HG03108 (cell line): Measurements from ENCODE around the gene ADAMTSL2.

Experiments used
- ATAC-seq: cut with Tn5 transposase; IDR thresholded peaks from one replicate; pipeline ENCODE4 v1.9.1; 2021; ENCODE audit warnings: moderate library complexity; ENCODE audit not compliant: unreplicated experiment

Gene ADAMTSL2

GRCh38 chr9:133584559-133585476 lies 50.3 kb downstream of the ADAMTSL2 start:
- no peak for ATAC-seq

GRCh38 chr9:133585481-133586351 lies 51.2 kb downstream of the ADAMTSL2 start:
- no peak for ATAC-seq

GRCh38 chr9:133587051-133587450 lies 52.5 kb downstream of the ADAMTSL2 start:
- ATAC-seq, result no peak

DNA sequence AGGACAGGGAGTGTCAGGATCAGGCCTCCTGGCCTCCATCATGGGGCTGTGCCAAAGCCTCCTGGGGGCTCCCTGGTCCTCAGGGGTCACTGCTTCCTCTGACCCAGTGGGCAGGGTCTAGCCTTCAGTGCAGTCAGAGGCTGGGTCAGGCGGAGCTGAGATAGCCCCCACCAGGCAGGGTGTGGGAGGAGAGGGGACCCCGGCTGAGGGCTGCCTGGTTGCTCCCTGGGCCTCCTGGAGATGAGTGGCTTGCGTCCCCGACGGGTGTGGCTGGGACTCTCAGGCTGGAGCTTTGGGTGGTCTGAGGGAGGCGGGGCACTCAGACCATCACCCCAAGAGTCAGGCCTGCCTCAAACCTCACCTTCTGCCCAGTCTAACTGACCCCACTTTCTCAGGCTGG lies 53.0 kb downstream of the ADAMTSL2 start:
- ATAC-seq, result no peak

GRCh38 chr9:133589454-133590227 lies 55.1 kb downstream of the ADAMTSL2 start:
- no peak for ATAC-seq

GRCh38 chr9:133590231-133590855 lies 55.8 kb downstream of the ADAMTSL2 start:
- no peak for ATAC-seq

GRCh38 chr9:133591116-133591910 lies 56.8 kb downstream of the ADAMTSL2 start:
- ATAC-seq, result no peak

- ATAC-seq, result no peak
Observed at GRCh38 chr9:133591985-133592384, 57.5 kb downstream of the ADAMTSL2 start.

- no peak for ATAC-seq
Observed at GRCh38 chr9:133592731-133593409, 58.4 kb downstream of the ADAMTSL2 start.

DNA sequence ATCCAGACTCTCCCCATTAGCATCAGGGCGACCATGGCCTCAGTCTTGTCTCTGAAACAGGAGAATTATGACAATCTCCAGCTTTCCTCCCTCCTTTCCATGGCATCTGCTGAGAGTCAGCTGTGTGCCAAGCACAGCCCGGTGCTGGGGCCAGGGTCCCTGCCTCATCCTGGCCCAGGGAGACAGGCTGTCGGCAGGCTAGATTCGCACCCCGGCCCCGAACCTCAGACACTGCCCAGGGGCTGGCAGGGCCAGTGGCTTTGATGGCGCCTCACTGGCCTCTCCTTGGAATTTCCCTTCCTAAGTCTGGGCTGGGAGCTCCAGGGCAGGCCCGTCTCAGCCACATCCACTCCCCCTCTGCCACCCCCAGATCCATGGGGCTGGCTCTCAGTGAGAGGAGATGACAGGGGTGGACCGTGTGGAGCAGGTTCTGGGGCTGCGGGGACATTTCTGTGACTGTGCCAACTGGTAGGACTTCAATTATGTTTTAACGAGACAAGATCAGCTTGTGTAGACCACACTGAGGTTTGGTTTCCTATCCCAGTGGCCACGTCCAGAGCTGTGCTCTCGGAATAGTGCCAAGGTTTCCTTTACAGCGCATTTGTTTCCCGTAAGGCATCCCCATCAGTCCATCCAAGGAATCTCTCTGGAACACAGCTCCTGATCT lies 59.2 kb downstream of the ADAMTSL2 start:
- ATAC-seq, result no peak

GRCh38 chr9:133594310-133594709 lies 59.8 kb downstream of the ADAMTSL2 start:
- no peak for ATAC-seq

DNA sequence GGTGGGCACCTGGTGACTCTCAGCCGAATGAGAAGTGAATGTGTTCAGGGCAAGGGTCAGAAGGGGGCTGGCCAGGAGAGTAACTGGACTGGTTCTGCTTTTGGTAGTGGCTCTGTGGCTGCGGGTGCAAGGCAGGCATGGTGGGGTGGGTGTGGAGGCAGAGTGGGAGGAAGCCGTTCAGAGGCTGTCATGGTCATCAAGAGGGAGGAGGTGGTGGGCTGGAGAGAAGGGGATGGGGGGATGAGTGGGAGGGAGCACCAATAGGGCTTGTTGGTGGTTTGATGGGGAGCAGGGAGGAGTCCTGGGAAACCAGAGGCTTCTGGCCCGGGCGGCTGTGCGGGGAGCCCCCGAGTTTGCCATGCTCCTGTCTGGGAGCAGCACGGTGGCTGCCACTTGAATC lies 61.4 kb downstream of the ADAMTSL2 start:
- no peak for ATAC-seq

DNA sequence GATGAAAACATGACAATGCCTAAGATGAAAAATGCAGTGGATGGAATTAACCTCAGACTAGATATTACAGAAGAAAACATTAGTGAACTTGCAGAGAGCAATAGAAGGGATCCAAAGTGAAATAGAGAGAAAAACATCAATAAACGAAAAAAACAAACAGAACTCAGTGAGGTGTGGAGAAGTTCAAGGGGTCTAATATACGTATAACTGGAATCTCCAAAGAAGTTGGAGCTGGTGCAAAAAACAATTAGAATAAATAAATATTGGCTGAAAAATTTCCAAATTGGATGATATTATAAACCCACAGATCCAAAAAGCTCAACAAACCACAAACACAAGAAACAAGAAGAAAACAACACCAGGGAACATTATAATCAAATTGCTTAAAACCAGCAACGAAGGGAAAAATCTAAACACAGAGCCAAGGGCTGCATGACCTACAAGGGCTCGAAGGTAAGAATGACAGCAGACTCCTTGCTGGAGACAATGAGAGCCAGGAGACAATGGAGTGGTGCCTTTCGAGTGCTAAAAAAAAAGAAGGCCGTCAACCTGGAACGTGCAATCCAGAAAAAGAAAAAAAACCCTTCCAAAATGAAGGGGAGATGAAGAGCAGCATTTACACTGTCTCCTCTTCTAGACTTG lies 62.9 kb downstream of the ADAMTSL2 start:
- no peak for ATAC-seq

- ATAC-seq, result no peak
Observed at GRCh38 chr9:133598978-133599377, 64.5 kb downstream of the ADAMTSL2 start.

GRCh38 chr9:133599470-133600173 lies 65.1 kb downstream of the ADAMTSL2 start:
- no peak for ATAC-seq

DNA sequence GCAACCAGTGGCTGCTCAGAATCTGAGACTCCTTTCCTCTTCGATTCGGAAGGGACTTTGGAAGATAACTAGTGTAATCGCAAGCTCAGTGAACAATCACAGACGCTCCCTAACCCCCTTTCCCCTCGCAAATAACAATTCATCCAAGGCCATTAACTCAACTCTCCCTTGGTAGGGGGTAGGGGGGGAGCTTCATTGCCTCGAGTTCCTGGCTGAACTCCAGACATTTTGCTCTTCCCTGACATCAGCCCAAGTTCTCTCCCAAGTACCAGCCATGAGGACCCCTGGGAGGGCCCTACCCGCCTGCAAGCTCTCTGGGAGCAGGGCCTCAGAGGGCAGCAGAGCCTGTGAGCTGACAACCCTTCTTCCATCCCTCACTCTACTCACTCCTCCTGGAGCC lies 66.2 kb downstream of the ADAMTSL2 start:
- ATAC-seq, result no peak

GRCh38 chr9:133601746-133602145 lies 67.2 kb downstream of the ADAMTSL2 start:
- ATAC-seq, result no peak

GRCh38 chr9:133602277-133602676 lies 67.8 kb downstream of the ADAMTSL2 start:
- no peak for ATAC-seq
